GM18511 (cell line): ENCODE data around the gene MLXIPL.
"Not testable (repeated sequence)": the region's sequence is repeated elsewhere in the genome, so short reads cannot be mapped to it uniquely, and the experiment has no call there.

ENCODE experiments used
- ATAC-seq: cut with Tn5 transposase; IDR thresholded peaks from one replicate; pipeline ENCODE4 v1.9.1; 2021; ENCODE audit warnings: mild to moderate bottlenecking, moderate library complexity; ENCODE audit not compliant: unreplicated experiment

MLXIPL gene

DNA sequence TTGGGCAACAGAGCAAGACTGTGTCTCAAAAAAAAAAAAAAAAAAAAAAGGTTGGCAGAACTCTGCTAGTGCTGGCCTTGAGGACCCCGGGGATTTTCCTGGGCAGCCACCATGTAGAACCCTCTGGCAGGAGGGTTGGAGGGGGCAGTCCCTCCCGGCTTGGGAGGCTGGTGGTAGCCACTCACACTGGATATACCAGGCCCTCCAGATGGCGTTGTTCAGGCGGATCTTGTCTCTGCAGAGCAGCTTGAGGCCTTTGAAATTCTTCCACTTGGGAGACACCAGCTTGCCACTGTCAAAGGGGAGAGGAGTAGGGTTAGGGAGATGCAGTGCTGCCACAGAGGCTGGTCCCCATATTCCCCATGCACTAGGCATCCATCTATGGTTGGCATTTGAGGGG lies 8.4 kb downstream of the MLXIPL start:
- ATAC-seq, result no peak

DNA sequence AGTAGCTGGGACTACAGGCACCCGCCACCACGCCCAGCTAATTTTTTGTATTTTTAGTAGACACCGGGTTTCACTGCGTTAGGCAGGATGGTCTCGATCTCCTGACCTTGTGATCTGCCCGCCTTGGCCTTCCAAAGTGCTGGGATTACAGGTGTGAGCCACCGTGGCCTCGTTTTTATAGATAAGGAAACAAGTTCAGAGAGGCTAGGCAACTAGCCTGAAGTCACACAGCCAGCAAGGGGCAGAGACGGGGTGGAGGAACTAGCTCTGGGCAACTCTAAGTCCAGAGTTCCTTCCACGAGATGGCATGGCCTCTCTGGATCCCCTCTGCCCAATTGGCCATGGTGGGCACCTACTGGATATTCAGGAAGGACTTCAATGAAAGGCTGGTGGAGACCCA lies 9.4 kb downstream of the MLXIPL start:
- ATAC-seq, result not testable (repeated sequence)

DNA sequence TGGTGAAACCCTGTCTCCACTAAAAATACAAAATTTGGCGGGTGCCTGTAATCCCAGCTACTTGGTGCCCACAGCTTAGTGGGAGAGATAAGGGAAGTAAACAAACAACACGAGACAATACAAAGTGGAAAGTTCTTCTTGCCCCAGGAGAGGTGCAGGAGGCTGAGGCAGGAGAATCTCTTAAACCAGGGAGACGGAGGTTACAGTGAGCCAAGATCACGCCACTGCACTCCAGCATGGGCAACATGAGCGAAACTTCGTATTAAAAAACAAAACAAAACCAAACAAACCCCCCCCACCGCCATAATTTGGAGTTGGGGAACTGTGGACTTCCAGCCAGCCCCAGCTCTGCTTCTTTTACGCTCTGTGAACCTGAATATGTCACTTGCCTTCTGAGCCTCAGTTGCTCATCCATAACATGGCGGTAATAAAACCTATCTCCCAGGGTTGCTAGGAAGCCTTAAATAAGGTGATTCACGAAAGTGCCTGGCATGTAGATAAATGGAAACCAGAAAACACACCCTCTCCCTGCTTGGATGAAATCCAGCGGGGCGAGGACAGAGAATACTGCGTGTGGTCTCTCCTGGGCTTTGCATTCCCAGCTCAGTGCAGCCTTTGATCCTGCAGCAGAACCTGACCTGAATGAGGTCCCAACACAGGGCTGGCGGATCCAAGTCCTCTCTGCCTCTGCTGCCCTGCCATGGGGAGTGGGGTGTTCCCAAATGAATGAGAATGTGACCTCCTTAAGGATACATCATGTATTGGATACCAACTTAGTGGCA lies 10.2 kb downstream of the MLXIPL start:
- ATAC-seq, result no peak

DNA sequence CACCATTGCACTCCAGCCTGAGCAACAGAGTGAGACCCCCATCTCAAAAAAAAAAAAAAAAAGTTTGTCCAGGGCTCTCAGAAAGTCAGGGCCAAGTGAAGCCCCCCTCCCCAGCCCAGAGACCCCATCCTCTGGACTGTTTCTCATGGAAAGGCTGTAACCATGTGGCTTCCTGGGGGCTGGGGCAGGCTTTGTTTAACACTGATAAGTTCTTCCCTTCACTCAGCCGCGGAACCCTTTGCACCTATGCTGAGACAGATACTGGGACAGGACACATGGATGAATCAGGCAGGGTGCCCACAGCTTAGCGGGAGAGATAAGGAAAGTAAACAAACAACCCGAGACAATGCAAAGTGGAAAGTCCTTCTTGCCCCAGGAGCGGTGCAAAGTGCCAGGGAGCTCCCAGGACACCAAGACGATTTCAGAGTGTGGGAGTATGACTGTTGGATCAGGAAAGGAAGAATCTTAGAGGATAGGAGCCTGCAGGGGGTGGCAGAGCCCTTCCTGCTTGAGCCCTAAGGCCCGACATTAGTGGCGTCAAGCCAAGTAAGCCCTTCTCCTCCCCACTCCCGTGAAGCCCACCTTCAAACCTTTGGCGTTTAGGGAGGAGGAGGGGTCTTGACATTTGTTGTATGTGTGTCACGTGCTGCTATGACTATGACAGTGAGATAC lies 11.6 kb downstream of the MLXIPL start:
- no peak for ATAC-seq

DNA sequence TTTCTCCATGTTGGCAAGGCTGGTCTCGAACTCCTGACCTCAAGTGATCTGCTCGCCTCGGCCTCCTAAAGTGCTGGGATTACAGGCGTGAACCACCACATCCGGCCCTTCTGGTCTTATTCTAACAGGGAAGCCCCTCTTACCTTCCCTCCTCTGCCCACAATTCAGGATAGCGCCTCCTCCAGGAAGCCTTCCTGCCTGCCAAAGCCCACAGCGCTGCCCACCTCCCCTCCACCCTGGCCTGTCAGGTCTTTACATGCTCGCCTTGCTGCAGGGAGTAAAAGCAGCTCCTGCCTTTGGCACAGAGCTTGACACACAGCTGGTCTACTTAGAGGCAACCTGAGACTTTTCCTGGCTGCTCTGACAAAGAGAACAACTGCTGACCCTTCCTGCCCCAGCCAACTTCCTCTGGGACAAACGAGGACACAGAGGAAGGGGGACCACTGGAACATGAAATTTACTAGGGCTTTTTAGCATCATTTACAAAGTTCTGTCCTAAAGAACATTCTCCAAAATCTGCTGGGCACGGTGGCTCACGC lies 13.2 kb downstream of the MLXIPL start:
- ATAC-seq, result no peak

DNA sequence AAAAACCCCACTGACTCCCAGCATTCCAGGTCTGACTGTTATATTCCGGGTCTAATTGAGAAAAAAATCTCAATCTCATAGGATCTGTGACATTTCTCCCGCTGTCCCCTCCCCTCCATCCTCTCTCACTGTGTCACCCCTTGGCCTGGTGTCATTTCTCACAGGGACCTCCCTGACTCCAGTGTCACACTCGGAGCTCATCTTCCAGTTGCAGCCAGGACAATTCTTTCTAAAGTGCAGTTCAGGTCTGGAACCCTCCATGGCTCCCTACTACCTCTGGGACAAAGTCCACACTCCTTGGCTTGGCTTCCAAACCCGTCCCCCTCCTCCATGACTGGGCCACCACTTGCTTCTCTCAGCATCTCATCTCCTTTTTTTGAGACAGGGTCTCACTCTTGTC lies 14.2 kb downstream of the MLXIPL start:
- ATAC-seq, result no peak

DNA sequence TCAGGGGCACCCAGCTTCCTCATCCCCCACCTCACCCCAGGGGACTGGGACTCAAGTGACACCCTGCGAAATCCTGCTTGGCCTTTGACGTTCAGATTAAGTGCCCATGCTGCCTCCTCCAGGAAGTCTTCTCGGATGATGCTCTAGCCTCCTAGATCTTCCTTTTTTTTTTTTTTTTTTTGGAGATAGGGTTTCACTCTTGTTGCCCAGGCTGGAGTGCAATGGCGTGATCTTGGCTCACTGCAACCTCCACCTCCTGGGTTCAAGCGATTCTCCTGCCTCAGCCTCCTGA lies 16.7 kb downstream of the MLXIPL start:
- ATAC-seq, result not testable (repeated sequence)

DNA sequence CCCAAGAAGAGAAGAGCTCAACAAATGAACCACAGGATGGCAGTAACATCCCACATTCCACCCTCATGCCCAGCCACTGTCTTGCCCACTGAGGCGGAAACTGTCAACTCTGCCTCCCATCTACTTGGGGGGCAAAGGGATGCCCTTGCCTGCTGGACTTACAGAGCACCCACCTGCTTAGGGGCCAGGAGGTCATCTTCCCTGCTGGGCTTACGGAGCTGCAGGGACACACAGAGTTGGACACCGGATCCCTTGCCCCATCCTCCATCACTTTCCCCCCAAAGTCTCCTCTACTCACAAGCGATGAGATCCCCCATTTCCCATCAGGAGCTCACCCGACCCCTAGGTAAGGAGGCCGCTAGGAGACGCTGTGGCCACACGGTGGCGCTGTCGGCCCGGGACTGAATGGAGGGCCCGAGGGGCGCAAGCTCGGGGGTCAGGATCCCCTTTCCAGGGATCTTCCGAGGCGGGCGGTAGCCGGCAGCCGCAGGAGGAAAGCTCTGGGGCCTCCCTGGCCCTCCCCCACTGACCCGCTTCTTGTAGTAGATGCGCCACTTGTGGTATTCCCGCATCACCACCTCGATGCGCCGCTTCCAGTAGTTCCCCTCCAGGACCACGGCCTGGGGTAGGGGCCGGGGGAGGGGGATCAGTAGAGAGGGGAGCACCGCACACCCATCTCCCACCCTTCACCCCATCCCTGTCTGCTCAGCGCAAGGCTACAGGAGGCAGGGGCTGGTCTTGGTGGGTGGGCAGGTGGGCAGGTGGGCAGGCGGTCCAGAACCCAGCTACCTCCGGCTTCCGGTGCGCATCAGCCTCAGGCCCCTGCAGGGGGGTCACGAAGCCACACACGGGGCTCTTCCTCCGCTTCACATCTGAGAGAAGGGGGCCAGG lies 17.3 kb downstream of the MLXIPL start:
- ATAC-seq, result no peak

DNA sequence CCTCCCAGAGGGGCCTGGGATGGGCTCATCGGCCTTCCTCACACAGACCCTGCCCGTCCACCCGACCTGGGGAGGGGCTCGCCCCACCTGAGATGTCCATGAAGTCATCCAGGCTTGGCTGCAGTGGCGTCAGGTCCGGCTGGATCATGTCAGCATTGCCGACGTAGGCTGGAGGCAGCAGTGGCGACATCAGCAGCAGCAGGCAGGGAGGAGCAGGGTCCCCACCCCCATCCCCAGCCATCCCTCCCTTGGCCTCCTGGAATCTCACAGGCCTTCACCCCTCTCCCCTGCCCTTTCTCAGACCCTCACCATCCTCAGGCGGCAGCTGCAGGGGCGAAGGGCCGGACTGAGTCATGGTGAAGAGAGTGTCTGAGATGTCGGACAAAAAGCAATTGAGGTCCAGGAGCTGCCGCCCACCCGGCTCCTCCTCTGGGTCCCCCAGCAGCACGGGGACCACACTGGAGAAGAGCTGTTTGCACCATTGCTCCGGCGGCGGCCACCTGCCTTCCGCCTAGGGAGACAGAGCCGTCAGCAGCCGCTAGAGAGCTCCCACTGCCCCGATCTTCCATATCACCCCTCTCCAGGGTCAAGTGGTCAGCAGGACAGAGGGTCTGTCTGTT lies 18.6 kb downstream of the MLXIPL start:
- ATAC-seq, result no peak

DNA sequence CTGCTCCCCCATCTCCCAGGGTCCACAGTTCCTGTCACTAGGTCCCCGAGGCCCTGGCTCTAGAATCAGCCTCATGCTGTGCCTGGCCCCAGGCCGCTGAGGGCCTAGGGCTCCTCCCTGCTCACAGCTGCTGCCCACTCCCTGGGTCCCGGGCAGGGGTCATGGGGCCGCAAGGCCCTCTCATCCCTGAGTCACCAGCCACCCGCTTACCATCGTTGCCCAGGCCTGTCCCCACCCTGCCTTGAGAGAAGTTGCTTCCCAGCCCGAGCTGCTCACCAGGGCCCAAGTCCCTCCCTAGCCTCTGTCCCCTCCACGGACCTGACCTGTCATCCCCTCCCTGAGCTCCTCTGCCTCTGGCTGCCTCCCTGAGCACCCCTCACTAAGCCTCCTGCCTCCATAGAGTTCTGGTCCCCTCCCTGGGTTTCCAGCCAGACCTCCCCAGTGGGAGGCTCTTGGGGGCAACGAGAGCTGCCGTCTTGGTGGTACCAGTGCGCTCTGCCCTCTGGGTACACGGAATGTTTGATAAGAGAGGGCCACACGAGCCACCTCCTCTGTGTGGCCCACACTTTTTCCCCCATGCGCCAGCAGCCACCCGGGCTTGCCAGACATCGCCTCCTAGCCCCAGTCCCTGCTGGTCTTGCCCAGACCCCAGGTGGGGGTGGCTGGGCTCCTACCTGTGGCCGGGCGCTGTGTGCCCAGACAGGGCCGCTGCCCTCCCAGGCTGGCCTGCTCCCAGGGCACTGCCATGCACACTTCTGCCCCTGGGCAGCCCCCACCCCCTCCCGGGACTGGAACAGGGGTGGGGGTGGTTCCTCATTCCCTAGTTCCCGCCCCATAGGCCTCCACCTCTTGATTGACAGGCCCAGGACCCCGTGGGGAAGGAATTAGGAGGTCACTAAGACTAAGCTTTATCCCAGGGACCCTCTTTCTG lies 21.3 kb downstream of the MLXIPL start:
- no peak for ATAC-seq

DNA sequence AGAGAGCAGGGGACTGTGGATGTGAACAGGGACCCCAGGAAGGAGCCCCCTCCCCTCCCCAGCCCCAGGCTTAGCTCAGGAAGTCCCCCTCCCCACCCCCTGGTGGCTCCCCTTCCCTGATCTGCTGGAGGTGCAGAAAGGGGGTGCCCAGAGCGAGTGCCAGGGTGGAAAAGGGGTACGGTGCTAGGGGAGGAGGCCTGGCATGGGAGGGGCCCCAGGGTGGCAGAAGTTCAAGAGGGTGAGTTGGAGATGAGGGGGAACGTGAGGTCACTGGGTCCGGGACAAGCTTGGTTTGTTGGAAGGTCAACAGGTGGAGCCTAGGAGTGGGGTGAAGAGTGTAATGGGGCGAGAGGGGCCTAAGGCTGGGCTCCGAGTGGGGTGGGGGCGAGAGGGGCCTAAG lies 24.4 kb downstream of the MLXIPL start:
- ATAC-seq, result no peak

DNA sequence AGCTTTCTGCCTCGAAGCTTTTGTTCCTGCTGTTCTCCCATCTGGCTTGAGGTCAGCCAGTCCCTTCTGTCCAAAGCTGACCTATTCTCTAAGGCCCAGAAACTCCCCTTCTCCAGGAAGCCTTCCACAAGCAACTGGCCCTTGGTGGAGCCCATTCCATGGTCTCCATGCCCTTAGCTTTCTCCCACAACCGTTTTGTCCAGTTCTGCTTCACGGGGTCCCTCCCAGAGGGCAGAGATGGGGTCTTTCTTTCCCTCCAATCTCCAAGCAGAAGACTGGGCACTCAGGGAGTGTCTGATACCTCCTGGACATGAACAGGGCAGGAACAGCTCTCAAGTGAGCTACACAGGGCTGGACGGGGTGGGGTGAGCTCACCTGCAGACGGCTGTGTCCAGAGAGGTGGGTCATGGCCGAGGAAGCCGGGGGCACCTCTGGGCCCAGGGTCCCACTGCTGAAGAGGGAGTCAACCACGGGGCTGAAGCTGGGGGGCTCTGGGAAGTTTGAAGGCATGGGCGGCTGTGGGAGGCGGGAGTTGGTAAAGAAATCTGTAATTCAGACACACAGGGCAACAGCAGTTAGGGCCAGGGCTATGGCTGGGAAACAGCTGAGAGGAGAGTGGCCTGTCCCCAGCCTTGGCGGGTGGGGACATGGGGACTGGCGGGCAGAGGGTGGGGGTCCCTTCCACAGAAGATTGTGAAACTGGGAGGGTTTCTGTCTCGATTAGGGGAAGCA lies 25.0 kb downstream of the MLXIPL start:
- ATAC-seq, result no peak

DNA sequence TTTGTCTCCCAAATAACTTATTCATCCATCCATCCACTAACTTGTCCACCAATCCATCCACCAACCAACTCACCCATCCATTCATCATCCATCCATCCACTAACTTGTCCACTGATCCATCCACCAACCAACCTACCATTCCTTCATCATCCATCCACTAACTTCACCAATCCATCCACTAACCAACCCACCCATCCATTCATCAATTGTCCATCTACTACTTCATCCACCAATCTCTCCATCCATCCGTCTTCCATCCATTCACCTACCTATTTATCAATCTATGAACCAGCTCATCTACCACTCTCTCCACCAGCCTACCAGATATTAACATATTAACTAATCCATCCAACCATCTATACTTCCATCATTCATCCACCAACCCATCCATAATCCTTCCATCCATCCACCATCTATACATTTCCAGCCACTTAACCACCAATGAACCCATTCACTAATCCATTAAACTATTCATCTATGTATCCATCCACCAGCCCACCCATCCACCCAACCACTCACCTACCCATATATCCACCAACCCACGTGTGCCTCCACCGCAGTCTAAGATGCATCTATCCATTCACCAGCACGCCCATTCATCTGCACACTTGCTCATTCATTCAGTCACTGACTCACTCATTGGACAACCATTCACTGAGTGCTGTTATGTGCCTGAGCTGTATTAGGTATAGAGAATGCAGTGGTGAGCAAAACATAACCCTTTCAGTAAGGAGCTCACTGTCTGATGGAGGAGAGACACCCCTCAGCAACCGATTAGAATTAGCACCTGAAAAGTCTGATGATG lies 26.1 kb downstream of the MLXIPL start:
- no peak for ATAC-seq

DNA sequence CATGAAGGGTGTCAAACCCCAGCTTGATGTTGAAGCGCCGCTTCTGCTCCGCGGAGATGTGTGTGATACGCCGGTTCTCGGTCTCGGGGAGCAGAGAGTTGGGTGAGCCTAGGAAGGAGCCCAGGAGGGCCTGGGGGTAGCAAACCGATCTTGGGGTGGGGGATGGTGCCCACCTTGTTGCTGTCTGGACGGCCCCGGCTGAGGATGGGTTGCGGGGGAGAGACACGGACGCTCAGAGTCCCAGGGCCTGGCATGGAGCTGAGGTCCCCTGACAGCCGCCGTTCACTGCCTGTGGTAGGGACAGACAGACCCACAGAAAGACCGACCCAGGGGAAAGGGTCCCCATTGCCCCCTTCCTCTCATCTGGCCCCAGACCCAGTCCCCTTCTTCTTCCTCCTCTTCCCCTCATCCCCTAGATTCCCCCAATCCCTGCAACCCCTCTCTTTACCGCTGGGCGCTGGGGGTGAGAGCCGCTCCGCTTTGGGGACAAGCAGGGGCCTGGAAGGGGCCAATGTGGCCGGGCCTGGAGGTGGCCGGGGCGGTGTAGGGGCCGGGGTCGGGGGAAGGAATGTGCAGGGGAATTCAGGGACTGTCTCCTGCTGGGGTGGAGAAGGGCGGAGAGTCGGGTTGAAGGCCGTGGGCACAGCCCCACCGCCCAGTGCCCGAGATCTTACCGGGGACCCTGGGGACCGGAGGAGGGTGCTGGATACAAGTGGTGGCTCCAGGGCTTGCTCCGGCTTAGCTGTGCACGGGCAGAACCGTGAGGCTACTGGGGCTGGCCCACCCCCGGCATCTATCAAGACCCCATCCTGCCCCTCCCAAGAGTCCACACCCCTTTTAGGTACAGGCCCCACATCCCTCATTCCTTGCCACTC lies 27.9 kb downstream of the MLXIPL start:
- ATAC-seq, result no peak

DNA sequence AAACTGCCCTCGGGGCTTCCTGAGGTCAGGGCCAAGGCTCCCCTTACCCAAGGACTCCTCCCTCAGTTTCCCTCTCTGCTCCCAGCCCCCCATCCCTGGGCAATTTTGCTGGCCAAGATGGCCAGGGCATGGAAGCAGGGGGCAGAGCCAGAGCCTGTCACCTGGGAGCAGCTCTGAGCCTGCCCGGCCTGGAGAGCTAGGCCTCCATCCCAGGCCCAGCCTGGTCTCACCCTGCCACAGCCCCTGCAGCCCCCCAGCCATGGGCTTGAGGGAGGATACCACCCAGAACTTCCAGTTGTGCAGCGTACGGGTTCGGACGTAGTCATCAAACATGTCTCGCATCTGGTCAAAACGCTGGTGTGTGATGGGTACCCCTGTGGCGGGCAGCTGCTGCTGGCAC lies 29.0 kb downstream of the MLXIPL start:
- ATAC-seq, result no peak

DNA sequence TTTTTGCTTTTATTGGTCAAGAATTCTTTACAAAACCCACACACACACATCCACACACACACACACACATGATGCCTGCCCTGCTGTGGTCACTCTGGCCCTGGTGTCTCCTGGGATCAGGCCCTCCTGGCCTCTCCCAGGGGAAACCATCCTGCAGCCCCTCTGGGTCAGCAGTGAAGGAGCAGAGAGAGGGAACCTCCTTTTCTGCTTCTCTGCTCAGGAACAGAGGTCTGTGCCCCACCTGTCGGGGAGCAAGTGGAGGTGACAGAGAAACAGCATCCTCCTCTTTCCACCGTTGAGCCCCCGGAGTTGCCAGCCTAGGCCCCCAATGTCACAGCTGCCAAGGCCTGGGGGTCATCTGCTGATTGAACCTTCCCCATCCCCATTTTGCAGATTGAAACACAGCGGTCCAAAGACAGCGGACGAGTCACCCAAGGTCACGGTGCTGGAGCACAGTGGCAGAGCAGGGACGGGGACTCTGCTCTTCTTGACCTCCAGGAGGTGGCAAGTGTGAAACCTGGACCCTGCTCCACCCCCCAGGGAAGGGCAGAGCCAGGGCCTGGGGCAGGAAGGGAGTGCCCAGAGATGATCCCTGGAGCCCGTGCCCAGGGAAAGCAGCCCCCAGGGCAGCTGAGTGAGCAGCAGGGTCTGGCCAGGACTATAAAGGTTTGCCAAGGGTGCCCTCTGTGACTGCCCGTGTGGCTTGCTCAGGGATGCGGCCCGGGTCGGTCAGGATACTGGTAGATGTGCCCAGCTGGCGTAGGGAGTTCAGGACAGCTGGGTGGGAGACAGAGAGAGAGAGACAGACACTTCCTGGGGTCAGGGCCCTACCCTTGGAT lies 30.9 kb downstream of the MLXIPL start:
- ATAC-seq, result no peak

DNA sequence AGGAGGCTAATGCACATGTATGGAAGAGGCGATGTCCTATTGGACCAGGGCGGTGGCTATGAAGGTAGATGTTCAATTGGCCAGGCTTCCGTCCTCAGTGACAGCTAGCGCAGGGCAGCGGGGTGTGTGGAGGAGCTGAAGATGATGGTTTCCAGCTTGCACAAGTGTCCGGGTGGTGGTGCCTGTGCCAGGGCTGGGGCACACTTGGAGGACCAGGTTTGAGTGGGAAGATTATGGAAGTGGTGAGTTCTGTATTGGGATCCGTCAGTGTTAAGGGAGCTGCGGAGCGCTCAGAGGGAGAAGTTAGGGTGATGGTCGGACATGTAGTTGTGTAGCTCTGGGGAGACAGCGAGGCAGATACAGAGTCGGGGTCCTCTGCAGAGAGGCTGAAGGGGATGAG lies 37.4 kb downstream of the MLXIPL start:
- ATAC-seq, result no peak
